ENCODE results near the gene TPSAB1. TPM values are rescaled to one million over a fixed set of nuclear protein-coding genes. Genes with fewer than 3 reads are reported as not detected.
"Not testable (repeated sequence)": the region's sequence is repeated elsewhere in the genome, so short reads cannot be mapped to it uniquely, and the experiment has no call there.

Gene TPSAB1
- total RNA-seq, 6 donors from 2014 or later = 6.4 to 207 (median 99.8) TPM

DNA sequence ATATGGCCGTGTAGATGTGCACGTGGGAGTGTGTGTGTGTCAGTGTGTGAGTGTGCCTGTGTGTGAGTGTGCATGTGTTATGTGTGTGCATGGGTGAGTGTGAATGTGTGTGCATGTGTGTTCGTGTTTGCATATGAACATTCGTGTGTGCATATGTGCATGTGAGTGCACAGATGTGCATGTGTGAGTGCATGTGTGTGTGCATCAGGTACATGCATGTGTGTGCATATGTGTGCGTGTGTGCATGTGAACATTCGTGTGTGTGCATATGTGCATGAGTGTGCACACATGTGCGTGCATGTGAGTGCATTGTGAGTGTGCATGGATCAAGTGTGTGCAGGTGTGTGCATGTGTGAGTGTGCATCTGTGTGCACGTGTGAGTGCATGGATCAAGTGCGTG lies 2.5 kb upstream of the TPSAB1 start:
- Histone ChIP-seq H3K9me3 (no peaks in the 10 kb centered on the region), H3K4me3 (no peak overlapping the region), H3K4me1 (no peaks in the 10 kb centered on the region), H3K27me3 (no peaks in the 10 kb centered on the region), H3K36me3 (no peaks in the 10 kb centered on the region), H3K27ac (no peak overlapping the region)
- TF ChIP-seq POLR2AphosphoS5 (IDR thresholded peaks at IDR 0.05) = no peak
- no peak for TF ChIP-seq POLR2A (IDR thresholded peaks at IDR 0.05)
- TF ChIP-seq, protein P1, sequence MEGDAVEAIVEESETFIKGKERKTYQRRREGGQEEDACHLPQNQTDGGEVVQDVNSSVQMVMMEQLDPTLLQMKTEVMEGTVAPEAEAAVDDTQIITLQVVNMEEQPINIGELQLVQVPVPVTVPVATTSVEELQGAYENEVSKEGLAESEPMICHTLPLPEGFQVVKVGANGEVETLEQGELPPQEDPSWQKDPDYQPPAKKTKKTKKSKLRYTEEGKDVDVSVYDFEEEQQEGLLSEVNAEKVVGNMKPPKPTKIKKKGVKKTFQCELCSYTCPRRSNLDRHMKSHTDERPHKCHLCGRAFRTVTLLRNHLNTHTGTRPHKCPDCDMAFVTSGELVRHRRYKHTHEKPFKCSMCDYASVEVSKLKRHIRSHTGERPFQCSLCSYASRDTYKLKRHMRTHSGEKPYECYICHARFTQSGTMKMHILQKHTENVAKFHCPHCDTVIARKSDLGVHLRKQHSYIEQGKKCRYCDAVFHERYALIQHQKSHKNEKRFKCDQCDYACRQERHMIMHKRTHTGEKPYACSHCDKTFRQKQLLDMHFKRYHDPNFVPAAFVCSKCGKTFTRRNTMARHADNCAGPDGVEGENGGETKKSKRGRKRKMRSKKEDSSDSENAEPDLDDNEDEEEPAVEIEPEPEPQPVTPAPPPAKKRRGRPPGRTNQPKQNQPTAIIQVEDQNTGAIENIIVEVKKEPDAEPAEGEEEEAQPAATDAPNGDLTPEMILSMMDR (IDR thresholded peaks at IDR 0.05) = no peak
- no peak for ATAC-seq (ENCODE audit: low FRiP score in 2 of 2)
- 83 to 84% methylated on average over 9 of the region's 9 CpGs for WGBS, 2 donors
- no peak for DNase-seq

GRCh38 chr16:1238909-1239308 lies 1.6 kb upstream of the TPSAB1 start:
- H3K4me3 ChIP-seq, H3K27ac ChIP-seq, H3K9me3 ChIP-seq, H3K4me1 ChIP-seq, H3K27me3 ChIP-seq, H3K36me3 ChIP-seq: not testable (repeated sequence)
- peak in 1 of 2 donors; percentile 65 for DNase-seq
- WGBS, 2 donors = 51 to 70% methylated on average over 14 to 16 of the region's 23 CpGs
- ATAC-seq (ENCODE audit: low FRiP score in 2 of 2) = peak in 1 of 2 donors; percentile 1

GRCh38 chr16:1239575-1239974 lies 930 bp upstream of the TPSAB1 start:
- not testable (repeated sequence) for H3K9me3 ChIP-seq; H3K27ac ChIP-seq; ATAC-seq (ENCODE audit: low FRiP score in 2 of 2); H3K36me3 ChIP-seq; H3K4me1 ChIP-seq; H3K27me3 ChIP-seq; H3K4me3 ChIP-seq
- WGBS, 2 donors = 86 to 100% methylated on average over 1 to 7 of the region's 9 CpGs
- DNase-seq = peak in 1 of 2 donors; percentile 55

GRCh38 chr16:1241081-1241480 lies 576 bp downstream of the TPSAB1 start:
- H3K4me1 ChIP-seq = not testable (repeated sequence)
- ATAC-seq (ENCODE audit: low FRiP score in 2 of 2) = peak in 1 of 2 donors; percentile 2

DNA sequence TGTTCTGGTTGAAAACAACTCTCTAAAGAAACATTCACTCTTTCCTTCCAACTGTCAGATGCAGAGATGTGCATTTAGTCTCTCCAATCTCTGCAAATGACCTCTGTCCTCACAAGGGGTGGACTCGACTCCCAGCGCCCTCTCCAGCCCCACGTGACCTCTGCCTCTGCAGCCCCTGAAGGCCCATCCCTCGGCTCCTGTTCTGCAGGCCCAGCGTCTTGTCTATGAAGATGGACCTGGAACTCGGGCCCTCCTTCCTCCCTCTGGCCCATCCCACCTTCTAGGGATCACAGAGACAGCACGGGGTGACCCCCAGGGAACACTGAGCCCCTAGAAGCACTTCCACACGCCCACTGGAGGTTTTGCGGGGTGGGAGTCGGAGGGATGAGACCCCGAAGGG lies 2.9 kb downstream of the TPSAB1 start:
- H3K9me3 ChIP-seq; H3K4me1 ChIP-seq; H3K36me3 ChIP-seq; H3K27ac ChIP-seq; H3K4me3 ChIP-seq; ATAC-seq (ENCODE audit: low FRiP score in 2 of 2); H3K27me3 ChIP-seq; DNase-seq: not testable (repeated sequence)
- 50 to 65% methylated on average over 6 to 7 of the region's 11 CpGs for WGBS, 2 donors

More at GRCh38 chr16:1241081-1241480, 576 bp downstream of the TPSAB1 start:
- not testable (repeated sequence) for H3K27ac ChIP-seq, H3K4me3 ChIP-seq, H3K27me3 ChIP-seq, H3K36me3 ChIP-seq, H3K9me3 ChIP-seq
- DNase-seq = peak in 1 of 2 donors; percentile 68
- WGBS, 2 donors = no CpG with 5 or more reads among the region's 15 CpGs

DNA sequence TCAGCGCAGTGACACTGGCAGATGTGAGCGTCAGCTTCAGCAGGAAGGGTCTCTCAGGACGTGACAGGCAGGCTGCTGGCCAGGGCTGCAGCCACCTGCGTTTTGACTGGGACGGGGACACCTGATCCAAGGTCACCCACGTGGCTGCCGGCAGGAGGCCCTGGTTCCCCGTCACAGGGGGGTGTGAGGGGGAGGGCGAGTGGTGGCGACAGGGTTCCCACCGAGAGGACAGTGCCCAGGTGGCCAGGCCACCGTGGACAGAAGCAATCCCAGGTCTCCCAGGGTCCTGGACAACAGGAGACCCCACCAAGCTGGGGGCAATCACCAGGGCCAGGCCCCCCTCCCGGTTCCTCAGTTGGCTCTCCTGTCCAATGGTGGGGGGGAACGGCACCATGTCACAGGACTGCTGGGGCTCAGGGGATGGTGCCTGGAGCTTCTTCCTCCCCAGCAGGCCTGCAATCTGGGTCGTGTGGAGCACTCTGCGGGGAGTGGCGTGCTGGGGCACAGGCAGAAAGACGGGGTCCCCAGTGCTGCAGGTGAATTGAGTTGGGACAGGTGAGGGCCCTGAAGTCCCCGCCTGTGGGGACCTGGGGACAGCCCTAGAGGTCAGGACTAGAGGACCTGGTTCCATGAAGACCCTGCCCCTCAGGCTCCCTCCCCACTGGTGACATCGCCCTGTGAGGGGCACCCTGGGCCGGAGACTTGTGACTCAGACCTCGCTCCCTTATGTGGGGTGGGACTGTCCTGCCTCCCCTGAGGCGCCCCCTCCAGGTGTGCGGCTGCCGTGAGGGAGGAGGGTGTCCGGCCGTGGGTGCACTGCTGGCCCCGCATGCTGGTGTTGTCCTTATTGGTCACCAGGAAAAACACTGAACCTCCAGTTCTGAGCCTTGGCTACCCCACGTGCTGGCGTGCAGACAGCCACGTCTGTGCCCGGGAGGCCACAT lies 3.7 kb downstream of the TPSAB1 start:
- H3K27me3 ChIP-seq, H3K27ac ChIP-seq, H3K4me3 ChIP-seq, H3K4me1 ChIP-seq, H3K36me3 ChIP-seq, H3K9me3 ChIP-seq: not testable (repeated sequence)
- ATAC-seq (ENCODE audit: low FRiP score in 2 of 2) (peak in 1 of 2 donors; percentile 17), DNase-seq (peak in 1 of 2 donors; percentile 45)
- WGBS, 2 donors = 63 to 64% methylated on average over 12 to 22 of the region's 32 CpGs

- no peak overlapping the region for H3K4me3 ChIP-seq
These were observed 4.4 kb downstream of the TPSAB1 start for GRCh38 chr16:1244881-1245280.

More at GRCh38 chr16:1244881-1245280, 4.4 kb downstream of the TPSAB1 start:
- H3K27ac ChIP-seq = no peak overlapping the region
- H3K36me3 ChIP-seq = no peaks in the 10 kb centered on the region
- DNase-seq = peak; percentile 33 to 67
- H3K4me1 ChIP-seq = no peaks in the 10 kb centered on the region
- H3K27me3 ChIP-seq = no peaks in the 10 kb centered on the region
- no peaks in the 10 kb centered on the region for H3K9me3 ChIP-seq
- WGBS, 2 donors = 71 to 86% methylated on average over 2 to 7 of the region's 12 CpGs
- TF ChIP-seq, protein P1 (IDR thresholded peaks at IDR 0.05) = no peak
- TF ChIP-seq POLR2AphosphoS5 (IDR thresholded peaks at IDR 0.05) = no peak
- no peak for TF ChIP-seq POLR2A (IDR thresholded peaks at IDR 0.05)
- no peak for TF ChIP-seq EP300 (IDR thresholded peaks at IDR 0.05)
- no peak for ATAC-seq (ENCODE audit: low FRiP score in 2 of 2)

Data from upper lobe of left lung (tissue), 6 donors.